ENCODE measurements around the gene RFX6. TPM values are rescaled to one million over a fixed set of nuclear protein-coding genes. Genes with fewer than 3 reads are reported as not detected.

The RFX6 gene
- total RNA-seq, 1 experiment from 2014 or later: 0.15 TPM

DNA sequence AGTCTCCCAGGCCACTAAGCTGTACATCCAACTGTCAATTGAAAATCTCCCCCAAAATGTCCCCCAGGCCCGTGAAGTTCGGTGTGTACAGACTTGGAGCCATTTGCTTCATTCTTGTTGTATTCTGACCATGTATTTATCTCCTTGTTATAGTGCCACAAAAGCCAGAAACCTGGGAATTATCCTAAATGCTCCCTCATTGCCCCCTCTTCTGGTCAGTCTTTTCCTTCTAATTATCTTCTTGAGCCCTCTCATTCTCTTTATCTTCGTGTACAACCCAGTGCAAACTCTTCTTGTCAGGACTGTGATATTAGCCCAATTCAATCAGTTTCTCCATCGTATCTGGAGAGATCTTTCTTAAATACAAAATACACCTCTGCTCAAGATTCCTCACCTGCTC is 64.7 kb downstream of the RFX6 start:
- BruUV-seq (replicated peaks): no TSS peak
- intact Hi-C loops (cut with micrococcal nuclease): loop anchor here (1.0 to 2.0 kb wide), 2 partner anchors 27 to 60 kb away; no protein-coding TSS in a partner anchor
- no peak overlapping the region for H3K27ac ChIP-seq (ENCODE audit: low read length)
- no peaks in the 10 kb centered on the region for H3K36me3 ChIP-seq (ENCODE audit: low read depth, low read length)
- POLR2A ChIA-PET (ENCODE audit: unreplicated experiment): no interaction called here
- no peak overlapping the region for H3K9ac ChIP-seq (ENCODE audit: low read length)
- no peaks in the 10 kb centered on the region for H3K9me2 ChIP-seq (replicated peaks; ENCODE audit: low read length)
- no peaks in the 10 kb centered on the region for H3F3A ChIP-seq (ENCODE audit: low read length, unreplicated experiment)
- no peak overlapping the region for H3K4me2 ChIP-seq (ENCODE audit: low read length)
- TF ChIP-seq, protein P1, sequence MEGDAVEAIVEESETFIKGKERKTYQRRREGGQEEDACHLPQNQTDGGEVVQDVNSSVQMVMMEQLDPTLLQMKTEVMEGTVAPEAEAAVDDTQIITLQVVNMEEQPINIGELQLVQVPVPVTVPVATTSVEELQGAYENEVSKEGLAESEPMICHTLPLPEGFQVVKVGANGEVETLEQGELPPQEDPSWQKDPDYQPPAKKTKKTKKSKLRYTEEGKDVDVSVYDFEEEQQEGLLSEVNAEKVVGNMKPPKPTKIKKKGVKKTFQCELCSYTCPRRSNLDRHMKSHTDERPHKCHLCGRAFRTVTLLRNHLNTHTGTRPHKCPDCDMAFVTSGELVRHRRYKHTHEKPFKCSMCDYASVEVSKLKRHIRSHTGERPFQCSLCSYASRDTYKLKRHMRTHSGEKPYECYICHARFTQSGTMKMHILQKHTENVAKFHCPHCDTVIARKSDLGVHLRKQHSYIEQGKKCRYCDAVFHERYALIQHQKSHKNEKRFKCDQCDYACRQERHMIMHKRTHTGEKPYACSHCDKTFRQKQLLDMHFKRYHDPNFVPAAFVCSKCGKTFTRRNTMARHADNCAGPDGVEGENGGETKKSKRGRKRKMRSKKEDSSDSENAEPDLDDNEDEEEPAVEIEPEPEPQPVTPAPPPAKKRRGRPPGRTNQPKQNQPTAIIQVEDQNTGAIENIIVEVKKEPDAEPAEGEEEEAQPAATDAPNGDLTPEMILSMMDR (conservative IDR thresholded peaks at IDR 0.05; ENCODE audit: low read depth, low read length): peak; percentile 59
- no peak for TF ChIP-seq EZH2phosphoT487 (IDR thresholded peaks at IDR 0.05; ENCODE audit: borderline replicate concordance, low read length)
- no peak for TF ChIP-seq EZH2 (IDR thresholded peaks at IDR 0.05; ENCODE audit: low read length, unreplicated experiment)
- no peaks in the 10 kb centered on the region for H3K9me3 ChIP-seq (ENCODE audit: low read length)
- no peaks in the 10 kb centered on the region for H3K79me2 ChIP-seq (ENCODE audit: low read length)
- H3K27me3 ChIP-seq (ENCODE audit: low read length): no peaks in the 10 kb centered on the region
- peak; percentile 53; the same call in 1 of the 2 replicates for ATAC-seq
- H3K4me3 ChIP-seq (ENCODE audit: low read length): no peak overlapping the region
- peak; percentile 34 for DNase-seq
- H3K4me1 ChIP-seq (ENCODE audit: insufficient read depth, low read length): peaks cover 20% of the 10 kb centered on the region
- H2AFZ ChIP-seq (ENCODE audit: low read length): no peak overlapping the region
- CTCF ChIA-PET: no interaction called here
- no peaks in the 10 kb centered on the region for H4K20me1 ChIP-seq (ENCODE audit: low read length)

DNA sequence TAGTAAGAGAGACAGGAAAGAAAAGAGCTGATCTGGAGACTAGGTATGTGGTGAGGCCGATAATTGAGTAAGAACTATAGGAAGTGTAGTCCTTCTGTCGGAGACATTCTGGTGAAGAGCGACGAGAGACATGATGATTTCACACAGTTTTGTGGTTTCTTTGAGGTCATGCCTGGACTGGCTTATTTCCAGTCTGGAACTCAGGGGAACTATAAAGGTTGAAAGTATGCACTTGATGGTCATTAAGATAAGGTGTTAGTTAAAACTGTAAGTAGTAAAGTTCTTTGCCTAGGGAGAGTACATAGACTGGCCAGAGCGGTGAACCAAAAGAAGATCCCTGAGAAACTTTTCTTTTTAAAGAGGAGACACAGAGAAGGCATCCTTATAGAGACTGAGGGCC is 68.8 kb downstream of the RFX6 start:
- no TSS peak for BruUV-seq (replicated peaks)
- H4K20me1 ChIP-seq (ENCODE audit: low read length): no peaks in the 10 kb centered on the region
- no peaks in the 10 kb centered on the region for H3K27me3 ChIP-seq (ENCODE audit: low read length)
- no peak overlapping the region for H3K9ac ChIP-seq (ENCODE audit: low read length)
- ChIA-PET CTCF (no interaction called here), POLR2A (ENCODE audit: unreplicated experiment) (no interaction called here)
- peak overlapping the region; percentile 6; the same call in 1 of the 2 replicates for H2AFZ ChIP-seq (ENCODE audit: low read length)
- no peaks in the 10 kb centered on the region for H3K9me3 ChIP-seq (ENCODE audit: low read length)
- H3K79me2 ChIP-seq (ENCODE audit: low read length): no peaks in the 10 kb centered on the region
- intact Hi-C loops (cut with micrococcal nuclease): no loop called here
- no peak overlapping the region for H3K4me3 ChIP-seq (ENCODE audit: low read length)
- H3K4me1 ChIP-seq (ENCODE audit: insufficient read depth, low read length): peaks cover 18% of the 10 kb centered on the region
- peak overlapping the region; percentile 17; the same call in 1 of the 2 replicates for H3K27ac ChIP-seq (ENCODE audit: low read length)
- no peak for TF ChIP-seq EZH2phosphoT487 (IDR thresholded peaks at IDR 0.05; ENCODE audit: borderline replicate concordance, low read length)
- TF ChIP-seq, protein P1 (conservative IDR thresholded peaks at IDR 0.05; ENCODE audit: low read depth, low read length): no peak
- no peaks in the 10 kb centered on the region for H3F3A ChIP-seq (ENCODE audit: low read length, unreplicated experiment)
- ATAC-seq (peak; percentile 61), DNase-seq (peak; percentile 60)
- no peaks in the 10 kb centered on the region for H3K36me3 ChIP-seq (ENCODE audit: low read depth, low read length)
- H3K9me2 ChIP-seq (replicated peaks; ENCODE audit: low read length): no peaks in the 10 kb centered on the region
- peak overlapping the region; percentile 9 for H3K4me2 ChIP-seq (ENCODE audit: low read length)

DNA sequence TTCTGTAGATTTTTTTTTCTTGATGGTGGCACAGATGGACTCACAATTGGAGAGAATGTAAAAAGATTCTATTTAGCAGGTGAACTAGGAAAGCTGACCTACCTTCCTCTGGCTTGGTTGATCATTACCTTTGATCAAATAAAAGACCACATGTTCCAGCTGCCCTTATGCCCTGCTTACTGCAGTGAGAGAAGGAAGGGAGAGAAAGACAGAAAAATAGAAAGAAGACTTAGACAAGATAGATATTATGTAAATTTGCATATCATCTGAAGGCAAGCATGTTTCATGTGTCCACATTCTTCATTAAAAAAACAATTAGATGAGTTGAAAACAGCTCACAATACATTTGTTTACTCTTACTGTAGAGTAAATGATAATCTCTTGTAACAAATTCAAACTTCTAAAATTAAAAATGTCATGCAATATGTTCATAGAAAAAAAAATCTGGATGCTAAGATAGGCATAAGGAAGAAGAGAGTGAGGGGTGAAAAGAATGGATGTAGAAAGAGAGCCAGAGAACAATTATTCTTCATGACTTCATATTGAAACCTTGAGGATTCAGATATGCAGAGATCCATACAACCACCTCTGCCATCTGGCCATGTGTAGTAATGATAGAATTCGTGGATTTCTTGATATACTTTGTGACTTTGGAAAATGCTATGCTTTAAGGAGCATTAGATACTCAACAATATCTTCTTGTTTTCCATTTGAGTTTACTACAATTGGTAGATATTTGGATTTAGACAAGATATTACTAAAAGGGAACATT is 71.7 kb downstream of the RFX6 start:
- H3K27ac ChIP-seq (ENCODE audit: low read length): no peak overlapping the region
- no peaks in the 10 kb centered on the region for H3K79me2 ChIP-seq (ENCODE audit: low read length)
- H2AFZ ChIP-seq (ENCODE audit: low read length): no peak overlapping the region
- POLR2A ChIA-PET (ENCODE audit: unreplicated experiment): no interaction called here
- no peaks in the 10 kb centered on the region for H4K20me1 ChIP-seq (ENCODE audit: low read length)
- no peak for TF ChIP-seq EZH2 (IDR thresholded peaks at IDR 0.05; ENCODE audit: low read length, unreplicated experiment)
- TF ChIP-seq, protein P1 (conservative IDR thresholded peaks at IDR 0.05; ENCODE audit: low read depth, low read length): no peak
- TF ChIP-seq EZH2phosphoT487 (IDR thresholded peaks at IDR 0.05; ENCODE audit: borderline replicate concordance, low read length): no peak
- H3K9ac ChIP-seq (ENCODE audit: low read length): no peak overlapping the region
- no TSS peak for BruUV-seq (replicated peaks)
- CTCF ChIA-PET: no interaction called here
- no peaks in the 10 kb centered on the region for H3K9me3 ChIP-seq (ENCODE audit: low read length)
- no peak overlapping the region for H3K4me2 ChIP-seq (ENCODE audit: low read length)
- no peak overlapping the region for H3K4me3 ChIP-seq (ENCODE audit: low read length)
- H3F3A ChIP-seq (ENCODE audit: low read length, unreplicated experiment): no peaks in the 10 kb centered on the region
- DNase-seq: no peak
- ATAC-seq: no peak
- H3K9me2 ChIP-seq (replicated peaks; ENCODE audit: low read length): no peaks in the 10 kb centered on the region
- intact Hi-C loops (cut with micrococcal nuclease): no loop called here
- peaks cover 18% of the 10 kb centered on the region for H3K4me1 ChIP-seq (ENCODE audit: insufficient read depth, low read length)
- no peaks in the 10 kb centered on the region for H3K27me3 ChIP-seq (ENCODE audit: low read length)
- H3K36me3 ChIP-seq (ENCODE audit: low read depth, low read length): no peaks in the 10 kb centered on the region
